Stimulated activated CD4-positive, alpha-beta T cell treated with anti-CD3 and anti-CD28 coated beads, Interleukin-1b, Interleukin-23, amount 100 ng/mL, for 24 hours (primary cell): ENCODE data around the gene IMMP2L.

Experiments
- DNase-seq, 4 experiments: peaks; one replicate each; pipeline ENCODE4 v3.0.0-alpha.2; 2020; ENCODE audit warnings: low read depth in 4 of 4, low spot score in 1 of 4

The IMMP2L gene

DNA sequence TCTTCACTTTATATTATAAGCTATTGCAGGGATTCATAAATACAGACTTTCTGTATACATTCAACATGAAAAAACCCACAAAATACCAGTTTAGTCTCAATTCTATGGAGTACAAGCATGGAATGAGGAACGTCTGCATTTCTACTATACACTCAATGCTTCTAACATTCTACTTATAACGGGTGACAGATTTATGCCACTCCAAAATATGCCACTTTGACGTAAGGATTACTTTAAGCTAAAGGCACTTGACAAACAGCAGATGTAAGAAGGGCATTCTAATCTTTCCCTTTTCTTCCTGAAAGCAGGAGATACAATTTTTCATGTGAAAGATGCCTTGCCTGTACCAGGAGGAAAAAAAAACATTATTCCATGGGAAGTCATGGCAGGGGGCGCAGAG, 676.8 kb downstream of the IMMP2L start:
- DNase-seq = no peak

DNA sequence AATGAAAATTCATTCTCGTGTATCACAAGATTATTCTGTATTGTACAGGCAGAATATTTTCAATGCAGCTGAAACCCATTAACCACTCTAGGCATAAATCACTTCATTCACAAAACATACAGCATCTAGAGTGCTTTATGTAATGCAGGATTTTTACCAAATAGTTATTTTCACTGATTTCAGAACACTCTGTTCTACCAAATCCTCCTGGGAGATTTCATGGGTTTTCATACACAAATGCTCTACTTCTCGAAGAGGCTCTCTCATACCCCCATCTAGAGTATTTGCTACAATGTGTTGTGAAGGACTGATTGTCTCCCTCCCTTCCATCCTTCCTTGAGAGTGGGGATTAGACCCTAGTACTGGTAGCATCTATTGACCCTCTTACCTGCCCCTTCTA, 680.6 kb downstream of the IMMP2L start:
- no peak for DNase-seq

DNA sequence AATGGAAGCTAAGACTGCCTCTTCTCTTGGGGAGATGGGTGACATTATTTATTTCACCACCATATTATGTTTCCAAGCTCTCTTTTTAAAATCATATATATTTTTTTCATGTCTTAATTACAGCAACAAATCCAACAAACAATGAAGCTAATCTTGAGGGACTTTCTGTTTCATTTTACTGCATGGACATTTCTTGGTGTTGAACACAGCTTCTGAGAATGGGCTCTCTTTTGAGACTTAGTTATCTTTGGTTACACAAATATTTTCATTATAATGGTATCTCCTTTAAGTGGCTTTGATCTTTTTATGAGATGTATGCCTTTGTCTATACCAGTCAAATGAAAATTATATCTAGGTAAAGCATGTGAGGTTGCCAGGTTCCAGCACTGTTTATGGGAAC, 681.3 kb downstream of the IMMP2L start:
- DNase-seq = no peak

GRCh38 chr7:110877016-110877415, 685.3 kb downstream of the IMMP2L start:
- no peak for DNase-seq

- DNase-seq = no peak
Measured at GRCh38 chr7:110875346-110875745, 686.9 kb downstream of the IMMP2L start.

DNA sequence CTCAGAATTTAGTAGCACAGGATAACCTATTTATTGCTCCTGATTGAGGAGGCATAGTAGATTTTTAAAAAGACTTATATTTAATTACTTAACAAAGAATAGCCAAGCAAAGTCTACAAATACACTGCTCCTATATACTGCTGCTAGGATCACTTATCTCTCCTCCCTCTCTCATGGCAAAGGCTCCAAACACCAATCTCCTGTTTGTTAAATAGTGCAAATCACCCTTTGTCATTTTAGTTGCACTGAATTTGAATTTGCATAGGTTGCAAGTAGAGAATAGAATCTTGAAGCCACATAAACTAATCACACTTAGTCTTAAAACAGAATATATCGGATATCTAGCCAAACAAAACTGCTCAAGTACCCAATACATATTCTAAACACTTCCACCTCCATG, 690.4 kb downstream of the IMMP2L start:
- DNase-seq = no peak

GRCh38 chr7:110870926-110871325, 691.4 kb downstream of the IMMP2L start:
- no peak for DNase-seq

GRCh38 chr7:110868458-110868857, 693.8 kb downstream of the IMMP2L start:
- DNase-seq = no peak

GRCh38 chr7:110867771-110868170, 694.5 kb downstream of the IMMP2L start:
- no peak for DNase-seq

DNA sequence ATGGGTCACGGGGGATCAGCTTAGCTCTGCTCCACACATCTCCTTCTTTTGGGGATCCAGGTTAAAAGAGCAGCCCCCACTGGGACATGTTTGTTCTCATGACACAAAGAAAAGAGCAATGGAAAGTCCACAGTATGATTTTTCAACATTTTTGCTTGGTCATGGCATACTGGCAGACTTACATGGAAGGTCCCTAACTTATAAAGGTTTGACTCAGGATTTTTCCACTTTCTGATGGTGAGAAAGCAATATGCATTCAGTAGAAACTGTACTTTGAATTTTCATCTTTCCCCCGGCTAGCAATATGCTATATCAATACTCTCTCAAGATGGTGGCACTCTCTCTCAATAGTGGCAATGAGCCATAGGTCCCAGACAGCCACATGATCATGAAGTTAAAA, 699.0 kb downstream of the IMMP2L start:
- DNase-seq = no peak

GRCh38 chr7:110861163-110861562, 701.1 kb downstream of the IMMP2L start:
- DNase-seq = no peak

- DNase-seq = no peak
Measured at GRCh38 chr7:110857106-110857505, 705.2 kb downstream of the IMMP2L start.

- no peak for DNase-seq
Measured at GRCh38 chr7:110856704-110857103, 705.6 kb downstream of the IMMP2L start.

GRCh38 chr7:110854651-110855050, 707.6 kb downstream of the IMMP2L start:
- no peak for DNase-seq

DNA sequence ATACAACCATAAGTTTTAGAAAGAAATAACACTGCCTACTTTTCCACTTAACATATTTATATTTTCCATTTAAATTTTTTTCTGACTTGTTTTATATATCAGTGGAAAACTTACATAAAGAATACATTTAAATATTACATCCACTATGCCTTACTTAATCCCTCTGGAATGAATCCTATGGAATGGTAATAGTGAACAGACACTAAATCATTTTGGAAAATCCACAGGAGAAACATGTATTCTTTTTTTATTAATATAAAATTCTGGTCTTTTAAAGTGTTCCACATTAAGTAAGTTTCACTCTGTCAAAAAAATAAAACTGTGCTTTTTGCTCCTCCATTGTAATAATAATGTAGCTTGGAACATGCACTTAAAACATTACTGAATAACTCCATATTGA, 708.1 kb downstream of the IMMP2L start:
- DNase-seq = no peak

DNA sequence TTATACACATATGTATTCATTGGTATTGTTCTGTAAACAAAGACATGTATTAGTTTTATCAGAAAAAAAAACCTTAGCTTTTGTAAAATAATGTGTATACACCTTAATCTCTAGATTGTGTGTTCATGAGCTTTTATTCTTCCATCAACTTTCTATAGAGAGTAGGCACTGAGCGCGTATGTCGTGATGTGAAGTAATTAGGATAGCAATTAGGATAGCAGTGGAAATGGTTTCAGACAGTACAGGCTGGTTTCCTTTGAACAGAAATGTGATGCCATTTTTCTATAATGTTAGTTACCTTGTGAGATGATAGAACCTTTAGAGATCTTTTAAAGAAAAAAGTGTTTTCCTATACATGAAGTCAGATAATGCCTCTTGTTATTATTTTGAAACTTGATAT, 709.0 kb downstream of the IMMP2L start:
- DNase-seq = no peak

DNA sequence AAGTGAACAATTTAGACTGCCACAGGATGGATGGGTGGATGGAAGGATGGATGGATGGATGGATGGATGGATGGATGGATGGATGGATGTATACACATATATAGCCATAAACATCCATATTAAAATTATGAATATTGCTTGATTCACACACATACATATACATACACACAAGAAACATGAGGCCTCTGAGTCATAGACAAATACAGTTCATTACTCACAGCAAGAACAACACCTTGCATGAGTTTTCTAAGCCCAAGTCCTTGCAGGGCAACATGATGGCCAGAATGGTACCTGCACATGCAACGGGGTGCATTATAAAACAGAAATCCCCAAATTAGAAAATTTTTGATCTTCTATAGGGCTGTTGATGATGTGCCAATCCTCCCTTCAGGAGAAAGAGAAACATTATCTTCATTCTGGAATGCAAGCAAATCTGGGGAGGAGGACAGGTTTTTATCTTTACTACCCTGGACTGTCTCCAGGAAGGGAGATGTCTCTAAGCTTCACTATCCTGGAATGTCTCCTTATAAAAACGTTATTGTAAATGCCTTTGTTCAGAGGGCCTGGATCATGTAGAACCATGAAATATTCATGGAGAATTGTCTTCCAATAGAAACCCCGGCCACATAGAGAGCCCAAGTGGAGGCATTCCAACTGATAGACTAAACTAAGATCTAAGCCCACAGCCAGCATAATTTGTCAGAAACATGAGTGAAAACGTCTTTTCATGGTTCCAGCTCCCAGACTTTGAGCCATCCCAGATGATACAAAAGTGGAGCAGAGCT, 709.9 kb downstream of the IMMP2L start:
- DNase-seq = no peak

DNA sequence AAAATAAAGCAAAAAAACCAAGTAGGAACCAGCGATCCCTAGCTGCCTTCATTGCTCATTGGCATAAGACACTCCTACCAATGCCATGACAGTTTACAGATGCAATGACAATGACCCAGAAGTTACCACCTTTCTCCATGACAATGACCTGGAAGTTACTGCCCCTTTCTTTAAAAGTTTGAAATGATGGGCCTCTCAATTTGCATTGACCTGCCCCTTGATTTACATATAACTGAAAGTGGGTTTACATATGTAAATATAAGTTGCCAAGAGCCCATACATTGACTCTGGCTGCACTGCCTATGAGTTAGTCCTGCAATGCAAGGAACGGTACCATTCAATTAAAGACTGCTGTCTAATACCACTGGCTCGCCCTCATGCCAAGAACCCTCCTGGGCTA, 712.1 kb downstream of the IMMP2L start:
- DNase-seq = no peak

DNA sequence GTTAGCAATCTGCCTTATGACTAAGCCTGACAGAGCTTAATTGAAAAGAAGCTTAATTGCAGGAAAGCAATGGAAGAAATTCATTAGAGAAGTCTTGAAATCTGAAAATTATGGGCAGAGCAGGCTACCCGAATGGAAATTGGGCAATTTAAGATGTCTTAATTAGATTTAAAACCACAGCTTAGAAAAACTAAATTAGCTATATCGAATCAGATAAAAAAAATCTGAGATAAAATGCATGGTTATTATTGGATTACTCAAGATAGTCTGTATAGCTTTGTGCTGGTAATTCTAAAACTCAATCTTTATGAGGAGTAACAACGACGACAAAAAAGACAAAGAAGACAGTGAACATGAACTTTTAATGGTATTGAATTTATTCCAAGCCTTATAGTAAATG, 719.5 kb downstream of the IMMP2L start:
- DNase-seq = no peak

DNA sequence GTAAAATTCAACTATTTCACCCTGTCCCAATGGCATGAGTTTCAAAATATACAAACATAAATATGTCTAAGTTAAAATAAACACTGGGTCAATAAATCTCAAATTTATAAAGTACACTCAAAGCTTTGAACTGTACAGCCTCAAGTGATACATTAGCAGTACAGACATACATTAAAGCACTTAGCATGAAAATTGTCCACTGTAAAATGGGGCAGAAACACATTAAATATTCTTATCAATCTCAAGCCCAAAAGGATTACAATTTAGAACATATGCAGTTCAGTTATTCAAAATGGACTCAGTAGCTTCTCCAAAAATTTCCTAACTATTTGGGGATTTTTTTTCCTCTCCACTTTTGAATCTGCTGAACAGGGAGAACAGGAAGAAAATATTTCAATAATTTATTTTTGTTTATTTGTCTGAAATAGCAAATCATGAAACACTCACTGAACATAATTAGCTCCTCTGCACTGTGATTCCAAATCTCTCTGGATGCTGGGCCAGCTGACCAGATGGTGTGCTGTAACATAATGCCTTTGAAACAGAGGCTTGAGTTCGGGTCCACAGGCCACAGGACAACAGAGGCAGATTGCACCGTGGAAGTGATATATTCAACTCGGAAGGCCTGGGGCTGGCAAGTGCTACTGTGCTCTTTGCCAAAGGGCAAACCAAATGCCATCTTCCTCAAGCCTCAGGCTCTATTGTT, 720.3 kb downstream of the IMMP2L start:
- DNase-seq = no peak

GRCh38 chr7:110839866-110840265, 722.4 kb downstream of the IMMP2L start:
- DNase-seq = no peak

- no peak for DNase-seq
Measured at GRCh38 chr7:110835849-110836248, 726.4 kb downstream of the IMMP2L start.

GRCh38 chr7:110835218-110835617, 727.1 kb downstream of the IMMP2L start:
- DNase-seq = no peak
